Thymus (tissue), 11 donors: Measurements from ENCODE around the gene ATP1B1. TPM values are rescaled to one million over a fixed set of nuclear protein-coding genes. Genes with fewer than 3 reads are reported as not detected.

Source experiments
- DNase-seq, 9 donors: peaks; one replicate each; pipeline ENCODE4 v3.0.0-alpha.2; 2013; ENCODE audit warnings: low spot score in 9 of 9, low read depth in 6 of 9, missing footprints in 1 of 9
- H3K27ac ChIP-seq, 2 donors: one replicate each; pipeline ENCODE4 v1.5.1; 2013; ENCODE audit warnings: control low read depth in 1 of 2, low read depth in 1 of 2, low read length in 1 of 2, mild to moderate bottlenecking in 1 of 2, moderate library complexity in 1 of 2
- H3K27me3 ChIP-seq, 2 donors: one replicate each; pipeline ENCODE4 v1.5.1; 2013; ENCODE audit warnings: low read length in 1 of 2; ENCODE audit not compliant: control insufficient read depth in 2 of 2, insufficient read depth in 1 of 2
- H3K36me3 ChIP-seq, 2 donors: one replicate each; pipeline ENCODE4 v1.5.1; 2013; ENCODE audit warnings: low read length in 1 of 2, mild to moderate bottlenecking in 1 of 2, moderate library complexity in 1 of 2; ENCODE audit not compliant: control insufficient read depth in 2 of 2, insufficient read depth in 2 of 2
- H3K4me1 ChIP-seq, 2 donors: one replicate each; pipeline ENCODE4 v1.5.1; 2013; ENCODE audit warnings: low read length in 2 of 2; ENCODE audit not compliant: control insufficient read depth in 2 of 2, insufficient read depth in 2 of 2
- H3K4me3 ChIP-seq, 2 donors: one replicate each; pipeline ENCODE4 v1.5.1; 2013; ENCODE audit warnings: low read length in 2 of 2, control low read depth in 1 of 2, mild to moderate bottlenecking in 1 of 2
- H3K9me3 ChIP-seq, 2 donors: one replicate each; pipeline ENCODE4 v1.5.1; 2013; ENCODE audit warnings: low read length in 1 of 2, mild to moderate bottlenecking in 1 of 2; ENCODE audit not compliant: control insufficient read depth in 2 of 2, insufficient read depth in 1 of 2
- WGBS: extraction: QIAGEN DNeasy Blood & Tissue Kit; methylation state at CpG from one replicate; pipeline ENCODE4 v1.1.7; 2013; 5-methylcytosine and 5-hydroxymethylcytosine counted together
- polyA plus RNA-seq: library from polyadenylated mRNA; stranded (reverse); fragments of 200-250 nt; gene quantifications from one replicate; pipeline ENCODE4 v1.2.3, GENCODE V29; 2013
- total RNA-seq: library from RNA; stranded (reverse); fragments of 120-200 nt; gene quantifications from one replicate; pipeline ENCODE4 v1.2.4, GENCODE V29; 2013
- donor health status: healthy.

The ATP1B1 gene
- total and polyA plus RNA-seq, 2 donors = 10.7 to 41.8 TPM

- no peak for DNase-seq
- Histone ChIP-seq H3K4me1 (no peaks in the 10 kb centered on the region), H3K36me3 (no peaks in the 10 kb centered on the region), H3K4me3 (no peak overlapping the region), H3K27ac (no peak overlapping the region), H3K9me3 (no peaks in the 10 kb centered on the region), H3K27me3 (no peaks in the 10 kb centered on the region)
- WGBS = 38% methylated on average over 1 of the region's 1 CpG
Observed at GRCh38 chr1:169142129-169142528, 35.6 kb downstream of the ATP1B1 start.

GRCh38 chr1:169143346-169143745 lies 36.9 kb downstream of the ATP1B1 start:
- Histone ChIP-seq H3K9me3 (no peaks in the 10 kb centered on the region), H3K27ac (no peak overlapping the region), H3K4me3 (no peak overlapping the region), H3K36me3 (no peaks in the 10 kb centered on the region), H3K27me3 (no peaks in the 10 kb centered on the region), H3K4me1 (no peaks in the 10 kb centered on the region)
- WGBS = 96% methylated on average over 3 of the region's 3 CpGs
- no peak for DNase-seq

- DNase-seq = no peak
- Histone ChIP-seq H3K4me3 (no peak overlapping the region), H3K36me3 (no peaks in the 10 kb centered on the region), H3K27me3 (no peaks in the 10 kb centered on the region), H3K27ac (no peak overlapping the region), H3K4me1 (no peaks in the 10 kb centered on the region), H3K9me3 (no peaks in the 10 kb centered on the region)
Observed at GRCh38 chr1:169143984-169144383, 37.5 kb downstream of the ATP1B1 start.

GRCh38 chr1:169144941-169145626 lies 38.6 kb downstream of the ATP1B1 start:
- H3K4me3 ChIP-seq = no peak overlapping the region
- no peaks in the 10 kb centered on the region for H3K27me3 ChIP-seq
- no peaks in the 10 kb centered on the region for H3K4me1 ChIP-seq
- H3K27ac ChIP-seq = no peak overlapping the region
- WGBS = 97% methylated on average over 7 of the region's 7 CpGs
- H3K9me3 ChIP-seq = no peaks in the 10 kb centered on the region
- no peaks in the 10 kb centered on the region for H3K36me3 ChIP-seq
- DNase-seq = no peak

GRCh38 chr1:169146576-169147214 lies 40.2 kb downstream of the ATP1B1 start:
- Histone ChIP-seq H3K4me3 (no peak overlapping the region), H3K9me3 (no peaks in the 10 kb centered on the region), H3K4me1 (no peaks in the 10 kb centered on the region), H3K36me3 (no peaks in the 10 kb centered on the region), H3K27me3 (no peaks in the 10 kb centered on the region), H3K27ac (no peak overlapping the region)
- 98% methylated on average over 1 of the region's 1 CpG for WGBS
- no peak for DNase-seq

GRCh38 chr1:169148472-169149252 lies 42.2 kb downstream of the ATP1B1 start:
- no peak for DNase-seq

GRCh38 chr1:169149555-169150286 lies 43.2 kb downstream of the ATP1B1 start:
- H3K27me3 ChIP-seq = no peaks in the 10 kb centered on the region
- H3K36me3 ChIP-seq = no peaks in the 10 kb centered on the region
- H3K27ac ChIP-seq = no peak overlapping the region
- H3K4me3 ChIP-seq = no peak overlapping the region
- H3K4me1 ChIP-seq = no peaks in the 10 kb centered on the region
- WGBS = 94% methylated on average over 2 of the region's 2 CpGs
- DNase-seq = no peak
- H3K9me3 ChIP-seq = no peaks in the 10 kb centered on the region

More at GRCh38 chr1:169148472-169149252, 42.2 kb downstream of the ATP1B1 start:
- Histone ChIP-seq H3K27ac (no peak overlapping the region), H3K4me3 (no peak overlapping the region), H3K27me3 (no peaks in the 10 kb centered on the region), H3K9me3 (no peaks in the 10 kb centered on the region), H3K4me1 (no peaks in the 10 kb centered on the region), H3K36me3 (no peaks in the 10 kb centered on the region)
- WGBS = 88% methylated on average over 5 of the region's 5 CpGs

- no peak for DNase-seq
- H3K4me1 ChIP-seq = no peaks in the 10 kb centered on the region
- H3K27ac ChIP-seq = no peak overlapping the region
- no peak overlapping the region for H3K4me3 ChIP-seq
- no peaks in the 10 kb centered on the region for H3K36me3 ChIP-seq
- H3K27me3 ChIP-seq = no peaks in the 10 kb centered on the region
- 89% methylated on average over 4 of the region's 4 CpGs for WGBS
- no peaks in the 10 kb centered on the region for H3K9me3 ChIP-seq
Observed at GRCh38 chr1:169150641-169151337, 44.3 kb downstream of the ATP1B1 start.
